NCI-H2227 (cell line): Measurements from ENCODE around the gene CTNNA3.
A peak's percentile ranks its signal among the peaks of the same experiment; 100 is the strongest.
"Not testable (repeated sequence)": the region's sequence is repeated elsewhere in the genome, so short reads cannot be mapped to it uniquely, and the experiment has no call there.

Experiments
- DNase-seq: peaks from one replicate; lab custom pipeline; 2025; ENCODE audit not compliant: unreplicated experiment; lab: John Stamatoyannopoulos, UW

The CTNNA3 gene

DNA sequence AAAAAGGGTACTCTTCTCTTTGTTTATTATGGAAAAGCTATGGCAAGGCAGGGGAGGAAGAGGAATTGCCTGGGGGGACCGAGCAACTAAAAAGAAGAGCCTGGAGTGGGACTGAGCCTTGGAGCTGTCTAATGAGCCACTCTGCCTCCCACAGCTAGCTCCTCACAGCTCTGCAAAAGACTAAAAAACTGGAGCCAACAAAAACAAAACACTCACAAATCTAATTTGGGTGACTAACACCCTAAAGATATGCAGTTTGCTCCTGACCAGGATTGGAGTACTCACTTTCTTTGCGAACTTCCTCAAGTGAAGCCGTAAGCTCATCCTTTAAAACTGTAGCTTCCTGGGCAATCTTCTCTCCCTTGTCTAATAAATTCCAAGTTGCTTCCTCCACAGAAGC is 89.4 kb downstream of the CTNNA3 start:
- no peak for DNase-seq

DNA sequence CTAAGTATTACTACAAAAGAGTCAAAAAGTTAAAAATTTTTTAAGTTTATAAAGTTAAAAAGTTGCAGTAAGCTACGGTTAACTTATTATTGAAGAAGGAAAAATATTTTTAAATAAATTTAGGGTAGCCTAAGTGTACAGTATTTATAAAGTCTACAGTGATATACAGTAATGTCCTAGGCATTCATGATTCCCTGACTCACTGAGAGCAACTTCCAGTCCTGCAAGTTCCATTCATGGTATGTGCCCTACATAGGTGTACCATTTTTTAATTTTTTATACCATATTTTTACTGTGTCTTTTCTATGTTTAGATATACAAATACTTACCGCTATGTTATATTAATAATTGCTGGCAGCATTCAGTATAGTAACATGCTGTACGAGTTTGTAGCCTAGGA is 92.3 kb downstream of the CTNNA3 start:
- DNase-seq, result no peak

DNA sequence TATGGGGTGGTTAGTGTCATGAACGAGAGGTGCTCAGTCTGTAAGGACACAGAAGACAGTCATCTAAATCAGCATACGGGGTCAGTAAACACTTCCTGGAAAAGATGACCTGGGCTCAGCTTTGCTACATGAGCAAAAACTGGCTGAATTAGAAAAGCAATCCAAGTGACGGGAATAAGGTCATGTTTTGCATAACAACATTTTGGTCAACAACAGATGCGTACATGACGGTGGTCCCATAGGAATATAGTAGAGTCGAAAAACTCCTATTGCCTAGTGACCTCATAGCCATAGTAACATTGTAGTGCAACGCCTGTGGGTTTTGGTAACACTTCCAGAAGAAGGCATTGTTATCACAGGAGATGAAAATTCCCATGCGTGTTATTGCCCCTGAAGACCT is 92.9 kb downstream of the CTNNA3 start:
- DNase-seq, result no peak

DNA sequence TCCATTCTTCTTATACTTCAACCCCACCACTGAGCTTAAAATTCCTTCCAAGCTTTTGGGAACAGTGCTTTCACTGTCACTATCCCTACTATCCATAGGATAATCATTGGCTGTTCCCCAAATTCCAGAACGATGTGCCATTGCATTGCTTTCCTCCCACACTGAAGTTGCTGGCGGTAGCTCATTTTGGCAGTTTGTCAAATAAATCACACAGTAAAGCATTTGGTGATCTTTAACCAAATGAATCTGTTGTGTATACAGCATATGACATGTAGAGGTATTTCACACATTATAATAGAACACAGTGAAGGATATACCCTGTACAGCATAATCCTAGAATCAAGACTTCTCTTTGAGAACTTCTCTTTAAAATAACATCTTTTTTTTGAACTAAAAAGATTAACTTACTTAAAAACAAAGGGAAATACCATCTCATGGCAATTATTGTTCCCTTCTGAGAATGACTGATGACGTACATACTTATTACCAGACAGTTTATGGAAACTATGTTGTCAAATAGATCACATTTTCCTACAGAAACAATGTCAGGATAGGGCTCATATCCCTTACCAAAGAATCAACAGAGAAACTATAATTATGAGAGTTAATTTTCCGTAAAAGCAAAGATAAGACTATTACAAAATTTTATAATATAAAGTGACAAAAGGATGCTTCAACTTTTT is 93.6 kb downstream of the CTNNA3 start:
- no peak for DNase-seq

DNA sequence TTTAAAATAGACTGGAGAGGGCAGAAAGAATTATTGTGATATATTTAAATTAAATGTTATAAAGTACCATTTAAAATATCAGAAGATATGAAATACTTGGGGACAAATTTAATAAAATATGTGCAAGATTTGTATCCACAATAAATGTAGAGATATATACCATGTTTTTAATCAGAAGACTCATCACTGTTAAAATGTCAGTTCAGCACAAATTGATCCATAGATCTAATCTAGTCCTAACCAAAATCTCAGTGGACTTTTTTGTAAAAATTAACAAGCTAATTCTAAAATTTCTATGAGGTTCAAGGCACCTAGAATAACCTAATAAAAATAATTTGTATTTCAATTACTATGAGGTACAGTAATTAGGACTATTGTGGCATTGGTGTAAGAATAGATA is 96.4 kb downstream of the CTNNA3 start:
- DNase-seq, result no peak

DNA sequence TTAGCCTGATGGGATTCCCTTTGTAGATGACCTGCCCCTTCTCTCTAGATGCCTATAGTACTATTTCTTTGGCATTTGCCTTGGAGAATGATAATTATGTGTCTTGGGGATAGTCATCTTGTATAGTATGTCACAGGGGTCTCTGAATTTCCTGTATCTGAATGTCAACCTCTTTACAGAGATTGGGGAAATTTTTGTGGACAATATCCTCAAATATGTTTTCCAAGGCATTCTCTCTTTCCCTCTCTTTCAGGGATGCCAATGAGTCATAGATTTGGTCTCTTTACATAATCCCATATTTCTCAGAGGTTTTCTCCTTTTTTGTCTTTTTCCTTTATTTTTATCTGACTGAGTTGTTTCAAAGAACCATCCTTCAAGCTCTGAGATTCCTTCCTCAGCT is 99.4 kb downstream of the CTNNA3 start:
- no peak for DNase-seq

DNA sequence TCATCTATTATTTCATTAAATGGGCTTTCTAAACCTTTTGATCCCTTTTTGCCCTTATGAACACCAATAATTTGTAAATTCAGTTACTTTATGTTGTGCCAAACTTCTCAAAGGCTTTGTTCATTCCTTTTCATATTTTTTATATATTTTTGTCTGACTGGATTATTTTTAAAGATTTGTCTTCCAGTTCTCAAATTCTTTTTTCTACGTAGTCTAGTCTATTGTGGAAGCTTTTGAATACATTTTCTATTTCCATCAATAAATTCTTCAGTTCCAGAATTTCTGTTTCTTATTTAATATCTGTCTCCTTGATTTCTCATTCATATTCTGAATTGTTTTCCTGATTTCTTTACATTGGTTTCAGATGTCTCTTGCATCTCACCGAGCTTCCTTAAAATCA is 108.2 kb downstream of the CTNNA3 start:
- DNase-seq, result no peak

DNA sequence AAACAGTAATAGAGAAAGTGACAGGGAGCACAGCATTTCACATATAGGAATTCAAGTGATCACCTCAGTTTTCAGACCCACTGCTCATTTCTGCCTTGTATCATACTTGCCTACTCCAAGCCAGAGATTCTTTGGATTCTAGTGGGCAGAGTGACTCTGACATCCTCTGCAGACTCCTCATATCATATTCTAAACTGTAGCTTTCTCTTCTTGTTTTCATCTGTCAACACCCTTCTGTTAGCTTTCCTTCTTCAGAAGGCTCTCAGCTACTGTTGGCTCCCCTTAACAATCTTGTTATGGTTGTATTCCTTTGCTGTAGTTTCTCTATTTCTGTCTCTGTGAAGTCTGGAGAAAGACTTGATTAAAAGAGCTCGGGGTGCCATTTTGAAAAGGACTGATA is 120.5 kb downstream of the CTNNA3 start:
- no peak for DNase-seq

DNA sequence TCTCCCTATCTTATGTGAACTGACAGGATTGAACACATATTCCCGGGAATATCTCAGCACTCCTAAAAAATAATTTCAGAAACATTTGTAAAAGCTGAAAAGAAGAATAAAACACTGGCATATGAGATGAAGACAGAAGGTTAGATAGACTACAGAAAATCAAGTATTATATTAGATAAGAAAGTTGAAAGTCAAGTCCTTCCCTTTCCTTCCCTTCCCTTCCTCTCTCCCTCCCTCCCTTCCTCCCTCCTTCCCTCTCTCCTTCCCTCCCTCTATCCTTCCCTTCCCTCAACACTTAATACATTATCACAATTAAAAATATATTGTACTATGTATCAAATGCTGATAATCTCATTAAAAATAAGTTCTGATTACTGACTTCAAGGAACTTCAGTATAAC is 122.5 kb downstream of the CTNNA3 start:
- DNase-seq, result no peak

DNA sequence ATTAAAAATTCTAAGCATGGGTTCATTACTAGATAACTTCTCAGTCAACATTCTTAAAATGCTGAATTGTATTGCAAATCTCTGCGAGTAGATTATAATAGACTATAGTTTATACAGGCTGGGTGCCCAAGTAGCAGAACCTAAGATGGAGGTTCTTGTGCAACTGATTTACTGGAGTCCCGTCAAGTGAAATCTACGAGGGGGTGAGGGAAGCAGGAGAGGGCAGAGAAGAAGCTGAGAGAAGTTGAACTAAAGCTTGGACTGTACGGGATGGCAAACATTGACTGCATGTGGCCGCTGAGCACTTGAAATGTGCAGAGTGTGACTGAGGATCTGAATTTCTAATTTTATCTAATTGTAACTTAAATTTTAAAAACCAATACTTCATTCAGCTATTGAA is 124.5 kb downstream of the CTNNA3 start:
- no peak for DNase-seq

DNA sequence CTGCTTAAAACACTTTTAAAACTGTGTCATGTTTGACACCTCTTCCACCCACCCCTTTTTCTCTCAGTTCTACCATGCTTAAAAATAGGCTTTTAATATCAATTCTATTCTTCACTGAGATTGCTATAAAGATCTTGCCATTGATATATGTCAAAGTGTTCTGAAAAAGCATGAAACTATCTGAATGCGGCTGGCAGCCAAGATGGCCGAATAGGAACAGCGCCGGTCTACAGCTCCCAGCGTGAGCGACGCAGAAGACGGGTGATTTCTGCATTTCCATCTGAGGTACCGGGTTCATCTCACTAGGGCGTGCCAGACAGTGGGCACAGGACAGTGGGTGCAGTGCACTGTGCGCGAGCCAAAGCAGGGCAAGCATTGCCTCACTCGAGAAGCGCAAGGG is 137.7 kb downstream of the CTNNA3 start:
- not testable (repeated sequence) for DNase-seq

DNA sequence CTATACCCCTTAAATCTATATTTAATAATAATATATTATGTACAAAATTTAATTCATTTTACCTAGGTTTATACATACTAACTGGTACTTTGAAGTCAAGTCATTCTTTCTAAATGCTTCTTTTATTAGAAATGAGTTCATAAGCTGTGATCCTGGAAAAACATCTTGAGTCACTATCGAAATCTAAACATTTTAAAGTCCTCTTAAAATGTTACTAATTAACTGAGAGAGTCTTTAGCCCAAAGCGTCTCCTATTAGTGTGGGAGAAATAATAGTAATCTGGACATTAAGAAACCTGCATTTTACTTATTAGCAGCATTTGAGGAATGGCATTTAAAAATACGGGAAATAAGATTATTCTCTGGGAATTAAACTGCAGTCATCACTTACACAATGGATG is 142.7 kb downstream of the CTNNA3 start:
- DNase-seq, result no peak

DNA sequence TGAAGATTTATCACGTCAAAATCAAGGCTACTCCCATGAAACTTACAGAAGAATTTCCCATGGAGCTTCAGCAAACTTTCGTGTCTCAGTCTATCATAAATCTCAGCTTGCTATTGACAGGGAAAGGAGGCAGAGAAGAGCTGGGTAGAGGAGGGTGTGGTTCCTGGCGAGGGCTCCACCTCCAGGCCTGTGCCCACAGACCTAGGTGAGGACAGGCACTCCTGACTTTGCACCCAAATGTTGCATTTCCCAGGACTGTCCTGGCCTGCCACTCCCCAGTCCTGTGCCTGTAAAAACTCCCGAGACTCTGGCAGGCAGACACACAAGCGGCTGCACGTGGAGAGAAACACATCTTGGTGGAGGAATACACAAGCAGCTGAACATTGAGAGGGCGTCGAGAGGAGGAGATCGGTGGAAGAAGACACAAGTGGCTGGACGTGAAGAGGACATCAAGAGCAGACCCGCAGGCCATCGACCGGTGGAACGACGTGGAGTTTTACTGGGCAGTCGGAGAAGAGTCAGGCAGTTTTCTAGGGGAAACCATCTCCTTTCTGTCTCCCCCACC is 145.1 kb downstream of the CTNNA3 start:
- no peak for DNase-seq

DNA sequence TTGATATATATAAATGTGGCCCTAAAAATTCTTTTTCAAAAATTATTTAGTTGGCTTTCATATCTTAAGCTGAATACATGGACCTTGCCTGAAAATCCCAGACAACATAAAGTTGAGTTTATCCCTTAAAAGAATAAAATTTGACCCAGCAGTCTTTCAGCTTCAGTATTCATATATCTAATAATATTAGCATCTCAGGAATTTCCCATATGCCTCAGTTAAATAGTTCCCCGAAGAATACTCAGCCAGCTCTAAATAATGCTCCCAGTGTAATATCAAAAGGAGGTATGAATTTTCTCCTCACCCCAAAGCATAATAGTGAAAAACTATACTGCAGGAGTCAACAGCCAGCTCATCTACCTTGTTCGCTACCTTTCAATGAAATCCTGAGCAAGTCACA is 145.9 kb downstream of the CTNNA3 start:
- DNase-seq, result no peak

DNA sequence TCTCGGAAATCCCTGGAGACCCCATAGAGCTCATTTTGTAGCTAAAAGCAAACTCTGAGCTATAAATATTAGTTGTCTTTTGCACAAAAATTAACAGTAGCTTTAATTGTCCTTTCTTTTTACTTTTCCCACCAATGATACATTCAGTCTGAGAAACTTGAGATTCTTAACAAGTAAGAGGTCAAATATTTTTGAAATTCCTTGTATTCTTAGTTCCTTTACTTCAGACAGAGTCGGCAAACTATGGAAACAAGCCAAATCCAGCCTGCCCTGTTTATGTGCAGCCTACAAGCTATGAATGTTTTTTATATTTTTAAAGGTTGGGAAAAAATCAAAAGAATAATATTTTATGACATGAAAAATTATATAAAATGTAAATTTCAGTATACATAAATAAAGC is 146.6 kb downstream of the CTNNA3 start:
- no peak for DNase-seq

DNA sequence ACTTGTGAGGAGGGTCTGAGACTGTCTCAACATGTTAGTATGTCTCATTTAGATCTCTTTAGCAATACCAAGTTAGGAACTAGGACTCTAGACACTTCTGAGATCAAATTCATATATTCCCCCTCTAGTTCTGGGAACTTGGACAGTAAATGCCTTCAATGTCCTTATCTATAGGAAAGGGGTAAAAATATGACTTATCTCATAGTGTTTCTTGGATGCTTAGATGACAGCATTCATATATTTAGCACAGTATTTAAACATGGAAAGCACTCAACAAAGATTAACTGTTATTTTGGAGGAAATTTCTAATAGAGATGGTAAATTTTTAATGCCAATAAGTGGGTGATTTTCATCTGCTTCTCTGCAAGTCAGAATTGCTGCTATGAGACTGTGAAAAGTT is 154.6 kb downstream of the CTNNA3 start:
- no peak for DNase-seq

DNA sequence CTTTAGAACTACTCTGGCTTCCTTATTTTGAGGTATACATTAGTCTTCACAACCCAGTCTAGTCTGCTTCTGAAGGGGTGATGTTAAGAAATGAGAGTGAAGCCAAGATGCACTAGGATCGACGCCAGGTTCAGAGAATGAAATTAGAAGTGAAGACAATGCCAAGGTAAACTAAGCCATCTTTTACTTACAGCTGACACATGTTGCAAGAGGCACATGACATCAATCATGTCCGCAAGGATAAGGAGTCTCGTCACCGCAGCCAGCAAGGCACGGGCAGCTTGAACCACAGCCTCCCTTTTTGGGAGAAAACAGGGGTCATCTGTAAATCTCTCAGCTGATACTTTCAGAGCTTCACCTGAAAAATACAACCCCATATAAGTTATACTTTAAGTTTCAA is 156.7 kb downstream of the CTNNA3 start:
- no peak for DNase-seq

DNA sequence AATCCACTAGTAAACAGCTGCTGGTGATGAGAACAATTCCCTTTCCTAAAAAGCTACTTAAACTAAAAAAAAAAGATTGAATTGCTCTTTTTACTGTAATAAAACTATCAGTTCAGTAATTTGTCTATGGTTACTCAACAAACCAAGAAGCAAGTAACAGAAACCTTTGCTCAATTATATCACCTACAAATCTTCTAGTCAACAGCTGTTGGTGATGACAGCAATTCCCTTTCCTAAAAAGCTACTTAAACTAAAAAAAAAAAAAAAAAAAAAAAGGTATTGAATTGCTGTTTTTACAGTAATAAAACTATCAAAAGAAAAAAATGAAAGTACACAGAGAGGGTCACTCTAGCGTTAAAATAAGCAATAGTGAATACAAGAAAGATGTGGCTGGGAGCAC is 158.1 kb downstream of the CTNNA3 start:
- DNase-seq, result no peak

DNA sequence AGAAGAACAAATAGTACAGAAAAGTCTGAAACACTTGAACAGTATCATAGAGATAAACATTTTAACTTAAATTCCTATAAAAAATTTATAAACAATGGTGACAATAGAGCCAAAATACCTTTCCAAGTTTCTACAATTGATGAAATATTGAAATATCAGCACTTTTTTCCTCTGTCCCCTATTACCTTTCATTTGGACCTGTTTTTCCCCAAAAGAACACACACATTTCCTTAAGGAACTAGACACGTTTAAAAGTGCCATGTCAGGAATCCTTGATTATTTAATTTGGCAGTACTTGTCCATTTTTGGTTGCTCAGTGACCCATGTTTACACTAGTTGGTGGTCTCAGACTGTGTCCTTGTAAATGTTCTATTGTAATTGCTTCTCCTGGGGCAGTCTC is 162.6 kb downstream of the CTNNA3 start:
- DNase-seq, result no peak

DNA sequence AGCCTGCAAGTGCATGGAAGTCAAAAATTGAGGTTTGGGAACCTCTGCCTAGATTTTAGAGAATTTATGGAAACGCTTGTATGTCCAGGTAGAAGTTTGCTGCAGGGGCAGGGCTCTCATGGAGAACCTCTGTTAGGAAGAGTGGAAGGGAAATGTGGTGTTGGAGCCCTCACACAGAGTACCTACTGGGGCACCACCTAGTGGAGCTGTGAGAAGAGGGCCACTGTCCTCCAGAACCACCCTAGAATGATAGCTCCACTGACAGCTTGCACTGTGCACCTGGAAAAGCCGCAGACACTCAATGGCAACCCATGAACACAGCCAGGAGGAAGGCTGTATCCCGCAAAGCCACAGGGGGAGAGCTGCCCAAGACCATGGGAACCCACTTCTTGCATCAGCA is 165.0 kb downstream of the CTNNA3 start:
- DNase-seq, result not testable (repeated sequence)

DNA sequence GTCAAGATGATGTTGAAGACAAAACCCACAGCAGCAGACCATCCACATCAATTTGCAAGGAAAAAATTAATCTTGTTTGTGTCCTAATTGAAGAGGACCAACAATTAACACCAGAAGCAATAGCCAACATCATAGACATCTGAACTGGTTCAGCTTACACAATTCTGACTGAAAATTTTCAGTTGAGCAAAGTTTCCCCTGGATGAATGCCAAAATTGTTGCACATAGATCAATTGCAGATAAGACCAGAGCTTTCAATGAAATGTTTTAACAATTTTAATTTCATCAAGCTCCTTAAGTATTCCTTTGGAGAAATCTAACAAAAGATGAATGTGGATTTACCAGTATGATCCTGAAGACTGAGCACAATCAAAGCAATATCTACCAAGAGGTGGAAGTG is 168.6 kb downstream of the CTNNA3 start:
- DNase-seq, result no peak

DNA sequence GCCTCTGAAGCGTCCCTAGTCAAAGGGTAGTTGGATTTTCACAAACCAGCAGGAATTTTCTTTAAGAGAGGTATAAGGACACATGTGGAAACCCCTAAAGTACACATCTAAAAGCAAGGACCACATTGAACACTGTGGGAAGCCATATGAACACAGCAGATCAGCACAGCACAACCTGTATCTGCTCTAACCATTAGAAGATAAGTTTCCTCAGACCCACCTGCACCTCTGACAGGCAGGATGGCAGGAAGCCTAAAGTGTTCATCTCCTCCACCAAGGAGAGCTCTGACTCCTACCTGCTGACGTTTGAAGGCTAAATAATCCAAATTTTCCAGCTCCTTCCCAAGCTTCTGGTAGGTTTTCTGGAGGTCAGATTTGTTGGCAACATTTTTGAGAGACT is 174.4 kb downstream of the CTNNA3 start:
- DNase-seq, result no peak

DNA sequence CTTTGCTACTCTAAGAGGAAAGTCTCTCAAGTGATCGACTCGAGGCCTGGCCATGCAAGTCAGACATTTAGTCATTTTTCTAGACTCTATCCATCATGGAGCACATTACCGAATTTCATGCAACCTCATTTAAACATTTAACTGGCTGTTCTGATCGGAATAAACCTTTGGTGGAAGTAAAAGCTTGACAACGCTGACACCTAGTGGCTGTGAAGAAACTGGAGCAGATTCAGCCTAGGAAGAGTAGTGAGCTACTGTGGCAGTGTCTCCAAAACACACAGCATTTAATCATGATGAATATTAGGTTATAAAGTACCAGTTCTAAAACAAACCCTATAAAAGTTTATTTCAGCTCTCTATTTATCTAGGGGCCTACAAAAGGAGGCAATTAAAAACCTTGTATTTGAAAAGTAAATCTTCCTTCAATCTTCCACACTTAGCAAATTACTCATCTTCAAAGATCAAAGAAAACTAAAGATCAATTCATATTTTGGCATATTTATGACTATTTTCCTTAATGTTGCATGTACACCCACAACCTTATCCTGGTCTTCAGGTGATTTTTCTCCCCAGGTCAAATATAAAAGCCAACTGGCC is 175.0 kb downstream of the CTNNA3 start:
- peak; percentile 61 for DNase-seq
